ENCODE results near the gene ABI3BP.

Gene ABI3BP

GRCh38 chr3:100982710-100983109 lies 10.5 kb downstream of the ABI3BP start:
- H3K4me2 ChIP-seq (ENCODE audit: low read depth, low read length, poor library complexity, severe bottlenecking) = no peak overlapping the region
- H2AFZ ChIP-seq (ENCODE audit: low read length) = no peak overlapping the region
- H4K20me1 ChIP-seq (ENCODE audit: insufficient read depth, low read length, poor library complexity, severe bottlenecking) = no peaks in the 10 kb centered on the region
- no peaks in the 10 kb centered on the region for H3K27me3 ChIP-seq (ENCODE audit: insufficient read depth, low read length, poor library complexity, severe bottlenecking)
- no peaks in the 10 kb centered on the region for H3K79me2 ChIP-seq (ENCODE audit: insufficient read depth, low read length)
- H3K36me3 ChIP-seq (ENCODE audit: insufficient read depth, low read length) = no peaks in the 10 kb centered on the region
- TF ChIP-seq EZH2phosphoT487 (IDR thresholded peaks at IDR 0.05; ENCODE audit: borderline replicate concordance) = no peak
- no peak for TF ChIP-seq CTCF (conservative IDR thresholded peaks at IDR 0.05; ENCODE audit: low read length)
- no peak overlapping the region for H3K4me3 ChIP-seq (ENCODE audit: low read length, poor library complexity, severe bottlenecking)
- no peaks in the 10 kb centered on the region for H3F3A ChIP-seq (ENCODE audit: low read depth)
- H3K4me1 ChIP-seq (ENCODE audit: insufficient read depth, low read length, poor library complexity, severe bottlenecking) = no peaks in the 10 kb centered on the region
- H3K9me2 ChIP-seq (replicated peaks; ENCODE audit: low read depth, low read length) = no peaks in the 10 kb centered on the region
- no peak overlapping the region for H3K9ac ChIP-seq (ENCODE audit: low read depth, low read length, poor library complexity, severe bottlenecking)
- no peaks in the 10 kb centered on the region for H3K9me3 ChIP-seq (ENCODE audit: insufficient read depth, low read depth, low read length)

DNA sequence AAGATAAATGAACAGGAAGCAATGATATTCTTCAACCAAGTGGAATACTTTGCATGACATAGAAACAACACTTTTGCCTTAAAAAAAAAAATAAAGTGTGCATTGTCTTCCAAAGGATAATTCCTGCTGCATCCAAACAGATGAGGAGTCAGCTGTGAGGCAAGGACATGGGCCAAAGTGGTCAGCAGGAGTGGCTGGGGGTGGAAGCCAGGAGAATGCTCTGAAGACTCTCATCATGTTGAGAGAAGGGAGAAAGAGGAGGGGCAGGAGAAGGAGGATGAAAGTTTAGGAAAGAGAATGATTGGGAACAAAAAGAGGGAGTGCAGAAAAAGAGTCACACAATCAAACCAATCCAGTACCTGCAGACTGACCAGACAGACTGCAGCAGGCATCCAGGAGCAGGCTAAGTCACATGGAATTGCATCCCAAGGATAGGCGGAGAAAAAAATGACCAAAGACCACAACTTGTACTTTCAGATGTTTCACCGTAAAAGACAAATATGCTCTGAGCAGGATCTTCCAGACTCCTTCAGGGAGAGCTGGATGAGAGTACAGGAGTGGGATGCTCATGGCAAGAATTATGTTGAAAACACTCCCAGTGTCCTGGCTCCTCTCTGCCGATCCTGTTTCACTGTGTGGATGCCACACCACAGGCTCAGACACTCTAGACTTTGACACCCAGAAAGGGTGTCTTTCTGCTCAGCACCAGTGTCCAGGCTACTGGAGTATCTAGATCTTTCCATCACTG lies 11.9 kb downstream of the ABI3BP start:
- Histone ChIP-seq H3K9ac (ENCODE audit: low read depth, low read length, poor library complexity, severe bottlenecking) (no peak overlapping the region), H3K9me3 (ENCODE audit: insufficient read depth, low read depth, low read length) (no peaks in the 10 kb centered on the region), H3K4me2 (ENCODE audit: low read depth, low read length, poor library complexity, severe bottlenecking) (no peak overlapping the region), H3K79me2 (ENCODE audit: insufficient read depth, low read length) (no peaks in the 10 kb centered on the region), H4K20me1 (ENCODE audit: insufficient read depth, low read length, poor library complexity, severe bottlenecking) (no peaks in the 10 kb centered on the region), H3F3A (ENCODE audit: low read depth) (no peaks in the 10 kb centered on the region), H3K4me3 (ENCODE audit: low read length, poor library complexity, severe bottlenecking) (no peak overlapping the region), H3K4me1 (ENCODE audit: insufficient read depth, low read length, poor library complexity, severe bottlenecking) (no peaks in the 10 kb centered on the region), H3K36me3 (ENCODE audit: insufficient read depth, low read length) (no peaks in the 10 kb centered on the region), H3K9me2 (replicated peaks; ENCODE audit: low read depth, low read length) (no peaks in the 10 kb centered on the region), H3K27me3 (ENCODE audit: insufficient read depth, low read length, poor library complexity, severe bottlenecking) (no peaks in the 10 kb centered on the region), H2AFZ (ENCODE audit: low read length) (no peak overlapping the region)
- TF ChIP-seq EZH2phosphoT487 (IDR thresholded peaks at IDR 0.05; ENCODE audit: borderline replicate concordance) (no peak), CTCF (conservative IDR thresholded peaks at IDR 0.05; ENCODE audit: low read length) (no peak)

DNA sequence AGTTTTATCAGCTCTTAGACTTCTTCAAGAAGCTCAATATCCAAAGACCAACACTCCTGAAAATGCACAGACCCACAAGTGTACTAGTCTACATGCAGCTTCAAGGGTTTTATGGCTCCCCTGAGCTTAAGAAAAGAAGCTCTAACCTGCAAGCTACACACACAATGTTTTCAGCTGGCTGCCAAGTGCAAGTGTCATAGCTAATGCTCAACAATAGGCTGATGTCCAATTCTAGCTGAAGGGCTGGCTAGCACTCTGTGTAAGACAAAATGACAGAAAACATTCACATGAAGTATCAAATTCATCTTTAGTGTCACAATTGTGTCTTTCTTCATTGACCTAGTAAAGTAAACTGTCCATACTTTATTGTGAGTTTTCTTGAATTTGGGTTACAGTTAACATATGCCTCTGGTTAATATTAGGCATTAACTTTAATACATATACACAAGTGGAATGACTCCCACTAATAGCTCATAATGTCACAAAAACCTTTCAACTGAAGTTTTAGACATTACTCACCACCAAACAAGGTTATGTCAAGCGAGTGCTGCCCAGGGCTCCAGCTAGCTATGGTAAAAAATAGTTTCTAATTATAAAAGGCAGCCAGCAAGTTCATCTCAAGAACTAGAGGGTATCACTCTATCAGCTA lies 15.1 kb downstream of the ABI3BP start:
- no peaks in the 10 kb centered on the region for H3K36me3 ChIP-seq (ENCODE audit: insufficient read depth, low read length)
- no peaks in the 10 kb centered on the region for H3K9me3 ChIP-seq (ENCODE audit: insufficient read depth, low read depth, low read length)
- no peaks in the 10 kb centered on the region for H3K27me3 ChIP-seq (ENCODE audit: insufficient read depth, low read length, poor library complexity, severe bottlenecking)
- no peaks in the 10 kb centered on the region for H4K20me1 ChIP-seq (ENCODE audit: insufficient read depth, low read length, poor library complexity, severe bottlenecking)
- no peaks in the 10 kb centered on the region for H3K79me2 ChIP-seq (ENCODE audit: insufficient read depth, low read length)
- no peak for TF ChIP-seq EZH2phosphoT487 (IDR thresholded peaks at IDR 0.05; ENCODE audit: borderline replicate concordance)
- no peaks in the 10 kb centered on the region for H3K9me2 ChIP-seq (replicated peaks; ENCODE audit: low read depth, low read length)
- H2AFZ ChIP-seq (ENCODE audit: low read length) = no peak overlapping the region
- no peaks in the 10 kb centered on the region for H3F3A ChIP-seq (ENCODE audit: low read depth)
- no peaks in the 10 kb centered on the region for H3K4me1 ChIP-seq (ENCODE audit: insufficient read depth, low read length, poor library complexity, severe bottlenecking)
- H3K4me2 ChIP-seq (ENCODE audit: low read depth, low read length, poor library complexity, severe bottlenecking) = no peak overlapping the region
- no peak overlapping the region for H3K4me3 ChIP-seq (ENCODE audit: low read length, poor library complexity, severe bottlenecking)
- H3K9ac ChIP-seq (ENCODE audit: low read depth, low read length, poor library complexity, severe bottlenecking) = no peak overlapping the region

Data from Loucy (cell line).